Measurements from ENCODE around the gene PEX26. TPM values are rescaled to one million over a fixed set of nuclear protein-coding genes. Genes with fewer than 3 reads are reported as not detected.
A peak's percentile ranks its signal among the peaks of the same experiment; 100 is the strongest.

The PEX26 gene
- total RNA-seq (2022) (46.1 and 47.0 TPM in 2 replicates), Bru-seq, nascent RNA (percentile 85 among the genes with signal in this experiment), BruChase-seq, experiment 1, labeled RNA remaining after a 6-hour chase (percentile 94 among the genes with signal in this experiment), BruChase-seq, experiment 2, labeled RNA remaining after a 2-hour chase (percentile 94 among the genes with signal in this experiment)
- long read RNA-seq, full-length matches to known transcripts: 1 of 4 reads
- long read RNA-seq, partial matches to known transcripts: 0 of 4 reads
- long read RNA-seq, other reads (novel, unspliced or antisense): 3 of 4 reads

DNA sequence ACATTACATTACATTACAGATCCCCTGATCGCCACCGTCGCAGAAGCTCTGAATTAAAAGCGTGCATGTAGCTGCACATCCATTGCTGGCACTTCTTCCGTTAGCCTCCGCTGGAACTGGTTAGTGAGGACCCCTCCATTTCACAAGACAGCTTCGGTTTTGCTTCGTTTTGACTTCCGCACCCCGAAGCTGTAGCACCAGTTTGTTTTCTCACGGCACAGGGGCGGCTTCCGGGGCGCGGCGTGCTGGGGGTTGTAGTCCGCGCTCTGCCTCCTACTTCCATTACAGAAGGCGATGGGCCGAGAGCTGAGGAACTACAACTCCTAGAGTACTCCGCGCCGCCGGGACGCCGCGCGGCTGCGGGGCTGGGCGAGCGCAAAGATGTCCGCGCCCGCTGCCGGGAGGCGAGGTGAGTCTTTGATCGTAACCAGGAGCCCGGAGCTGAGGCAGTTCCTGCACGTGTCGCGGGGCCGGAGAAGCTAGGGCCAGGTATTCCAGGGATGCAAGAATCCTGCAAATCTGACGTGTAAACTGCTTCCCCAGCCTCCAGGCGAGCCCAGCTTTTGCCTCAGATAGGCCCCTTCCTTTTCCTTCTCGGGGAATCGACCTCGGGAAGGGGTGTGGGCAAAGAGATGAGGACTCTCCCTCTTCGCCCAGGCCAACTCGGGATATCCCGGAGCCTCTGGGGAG lies at the start of gene PEX26:
Gene PEX26, plus strand, starts transcription at position 352 of the 690 bp plus-strand sequence. CDS start 387 bp downstream, outside the sequence.
- peak; percentile 95 for DNase-seq
- no TSS peak for BruUV-seq (replicated peaks)
- peak within 1 kb of the TSS; percentile 98 for H3K4me3 Mint-ChIP-seq (ENCODE audit: low read depth, unreplicated experiment)
- intact Hi-C loops (cut with micrococcal nuclease; ENCODE audit: unreplicated experiment): loop anchor here (2.0 to 10.0 kb wide), 4 partner anchors 45 to 183 kb away; no protein-coding TSS in a partner anchor
- TF ChIP-seq, protein P1, sequence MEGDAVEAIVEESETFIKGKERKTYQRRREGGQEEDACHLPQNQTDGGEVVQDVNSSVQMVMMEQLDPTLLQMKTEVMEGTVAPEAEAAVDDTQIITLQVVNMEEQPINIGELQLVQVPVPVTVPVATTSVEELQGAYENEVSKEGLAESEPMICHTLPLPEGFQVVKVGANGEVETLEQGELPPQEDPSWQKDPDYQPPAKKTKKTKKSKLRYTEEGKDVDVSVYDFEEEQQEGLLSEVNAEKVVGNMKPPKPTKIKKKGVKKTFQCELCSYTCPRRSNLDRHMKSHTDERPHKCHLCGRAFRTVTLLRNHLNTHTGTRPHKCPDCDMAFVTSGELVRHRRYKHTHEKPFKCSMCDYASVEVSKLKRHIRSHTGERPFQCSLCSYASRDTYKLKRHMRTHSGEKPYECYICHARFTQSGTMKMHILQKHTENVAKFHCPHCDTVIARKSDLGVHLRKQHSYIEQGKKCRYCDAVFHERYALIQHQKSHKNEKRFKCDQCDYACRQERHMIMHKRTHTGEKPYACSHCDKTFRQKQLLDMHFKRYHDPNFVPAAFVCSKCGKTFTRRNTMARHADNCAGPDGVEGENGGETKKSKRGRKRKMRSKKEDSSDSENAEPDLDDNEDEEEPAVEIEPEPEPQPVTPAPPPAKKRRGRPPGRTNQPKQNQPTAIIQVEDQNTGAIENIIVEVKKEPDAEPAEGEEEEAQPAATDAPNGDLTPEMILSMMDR (IDR thresholded peaks at IDR 0.05; ENCODE audit: unreplicated experiment): no peak
- peak within 1 kb of the TSS; percentile 92 for H3K27ac Mint-ChIP-seq (ENCODE audit: unreplicated experiment)
- CTCF ChIA-PET: interaction anchor here (0.6 to 3.1 kb wide), 10 partner anchors 10 to 292 kb away, joined by 3 to 44 read pairs (median 4); partner anchors contain the start of genes MICAL3 and USP18
- no peaks in the 10 kb centered on the region for H3K27me3 Mint-ChIP-seq (ENCODE audit: unreplicated experiment)
- peaks cover 56% of the 10 kb centered on the region for H3K36me3 Mint-ChIP-seq (ENCODE audit: insufficient read depth, unreplicated experiment)
- peaks cover 40% of the 10 kb centered on the region for H3K4me1 Mint-ChIP-seq (ENCODE audit: low read depth, unreplicated experiment)
- H3K9me3 Mint-ChIP-seq (ENCODE audit: low read depth, unreplicated experiment): peaks cover 2% of the 10 kb centered on the region

DNA sequence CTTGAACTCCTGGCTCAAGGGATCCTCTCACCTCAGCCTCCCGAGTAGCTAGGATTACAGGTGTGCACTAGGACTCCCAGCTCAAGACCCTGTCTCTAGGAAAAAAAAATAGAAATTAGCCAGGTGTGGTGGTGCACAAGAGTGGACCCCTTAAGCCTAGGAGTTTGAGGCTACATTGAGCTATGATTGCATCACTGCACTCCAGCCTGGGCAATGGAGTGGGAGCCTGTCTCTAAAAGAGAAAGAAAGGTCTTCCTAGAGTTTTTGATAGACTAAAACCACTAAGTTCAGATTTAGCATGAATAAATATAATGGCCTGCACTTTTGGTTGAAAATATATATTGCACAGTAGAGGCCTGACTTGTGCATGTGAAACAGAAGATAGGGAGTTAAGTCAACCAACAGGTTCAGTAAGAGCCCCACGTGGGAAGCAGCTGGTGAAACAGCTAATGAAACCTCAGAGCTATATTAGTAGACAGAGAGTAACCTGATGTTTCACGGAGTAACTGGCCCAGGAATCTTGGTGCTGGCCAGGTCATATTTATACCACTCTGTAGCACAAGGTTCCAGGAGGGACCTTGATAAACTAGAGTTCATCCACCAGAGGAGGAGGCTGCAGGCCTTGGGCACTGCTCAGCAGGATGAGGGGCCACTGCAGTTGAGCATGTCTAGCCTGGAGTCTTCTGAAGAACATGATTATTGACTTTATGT lies 48.8 kb upstream of the PEX26 start:
- H3K4me1 Mint-ChIP-seq (ENCODE audit: low read depth, unreplicated experiment): peaks cover 49% of the 10 kb centered on the region
- intact Hi-C loops (cut with micrococcal nuclease; ENCODE audit: unreplicated experiment): no loop called here
- no TSS peak for BruUV-seq (replicated peaks)
- H3K9me3 Mint-ChIP-seq (ENCODE audit: low read depth, unreplicated experiment): no peaks in the 10 kb centered on the region
- TF ChIP-seq, protein P1 (IDR thresholded peaks at IDR 0.05; ENCODE audit: unreplicated experiment): no peak
- H3K27me3 Mint-ChIP-seq (ENCODE audit: unreplicated experiment): no peaks in the 10 kb centered on the region
- H3K36me3 Mint-ChIP-seq (ENCODE audit: insufficient read depth, unreplicated experiment): peaks cover 9% of the 10 kb centered on the region
- H3K4me3 Mint-ChIP-seq (ENCODE audit: low read depth, unreplicated experiment): no peak overlapping the region
- peak overlapping the region; percentile 12 for H3K27ac Mint-ChIP-seq (ENCODE audit: unreplicated experiment)
- CTCF ChIA-PET: interaction anchor here (0.6 to 1.5 kb wide), 2 partner anchors 47 to 698 kb away, joined by 6 to 8 read pairs; no protein-coding TSS in a partner anchor
- DNase-seq: no peak

DNA sequence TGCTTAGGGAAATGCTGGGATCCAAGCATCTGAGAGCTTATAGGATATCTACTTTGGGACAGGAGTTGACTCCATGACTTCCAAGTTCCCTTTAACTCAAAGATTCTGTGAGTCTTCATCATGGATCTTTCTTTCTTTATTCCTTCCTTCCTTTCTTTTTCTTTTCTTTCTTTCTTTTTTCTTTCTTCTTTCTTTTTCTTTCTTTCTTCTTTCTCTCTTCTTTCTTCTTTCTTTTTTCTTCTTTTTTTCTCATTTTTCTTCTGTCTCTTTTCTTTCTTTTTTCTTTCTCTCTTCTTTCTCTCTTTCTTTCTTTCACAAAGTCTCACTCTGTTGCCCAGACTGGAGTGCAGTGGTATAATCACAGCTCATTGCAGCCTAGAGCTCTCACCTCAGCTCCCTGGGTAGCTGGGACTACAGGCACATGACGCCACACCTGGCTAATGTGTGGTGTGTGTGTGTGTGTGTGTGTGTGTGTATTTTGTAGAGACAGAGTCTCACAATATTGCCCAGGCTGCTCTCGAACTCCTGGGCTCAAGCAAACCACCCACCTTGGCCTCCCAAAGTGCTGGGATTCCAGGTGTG lies 48.0 kb upstream of the PEX26 start:
- CTCF ChIA-PET: interaction anchor here (0.6 kb wide), 1 partner anchor 31 kb away, joined by 6 read pairs; no protein-coding TSS in a partner anchor
- no peak for DNase-seq
- H3K36me3 Mint-ChIP-seq (ENCODE audit: insufficient read depth, unreplicated experiment): peaks cover 5% of the 10 kb centered on the region
- H3K27ac Mint-ChIP-seq (ENCODE audit: unreplicated experiment): no peak overlapping the region
- no peaks in the 10 kb centered on the region for H3K9me3 Mint-ChIP-seq (ENCODE audit: low read depth, unreplicated experiment)
- intact Hi-C loops (cut with micrococcal nuclease; ENCODE audit: unreplicated experiment): loop anchor here (5.0 kb wide), 1 partner anchor 48 kb away; the partner anchor contains the start of gene PEX26
- no TSS peak for BruUV-seq (replicated peaks)
- no peaks in the 10 kb centered on the region for H3K27me3 Mint-ChIP-seq (ENCODE audit: unreplicated experiment)
- H3K4me3 Mint-ChIP-seq (ENCODE audit: low read depth, unreplicated experiment): no peak overlapping the region
- H3K4me1 Mint-ChIP-seq (ENCODE audit: low read depth, unreplicated experiment): peaks cover 43% of the 10 kb centered on the region
- TF ChIP-seq, protein P1 (IDR thresholded peaks at IDR 0.05; ENCODE audit: unreplicated experiment): no peak

Data from Calu3 (cell line).